NCI-H226 (cell line): ENCODE measurements around the gene HOXA4.
A peak's percentile ranks its signal among the peaks of the same experiment; 100 is the strongest.

ENCODE experiments used
- DNase-seq: peaks from one replicate; pipeline ENCODE4 v3.0.0-alpha.2; 2015

The HOXA4 gene

DNA sequence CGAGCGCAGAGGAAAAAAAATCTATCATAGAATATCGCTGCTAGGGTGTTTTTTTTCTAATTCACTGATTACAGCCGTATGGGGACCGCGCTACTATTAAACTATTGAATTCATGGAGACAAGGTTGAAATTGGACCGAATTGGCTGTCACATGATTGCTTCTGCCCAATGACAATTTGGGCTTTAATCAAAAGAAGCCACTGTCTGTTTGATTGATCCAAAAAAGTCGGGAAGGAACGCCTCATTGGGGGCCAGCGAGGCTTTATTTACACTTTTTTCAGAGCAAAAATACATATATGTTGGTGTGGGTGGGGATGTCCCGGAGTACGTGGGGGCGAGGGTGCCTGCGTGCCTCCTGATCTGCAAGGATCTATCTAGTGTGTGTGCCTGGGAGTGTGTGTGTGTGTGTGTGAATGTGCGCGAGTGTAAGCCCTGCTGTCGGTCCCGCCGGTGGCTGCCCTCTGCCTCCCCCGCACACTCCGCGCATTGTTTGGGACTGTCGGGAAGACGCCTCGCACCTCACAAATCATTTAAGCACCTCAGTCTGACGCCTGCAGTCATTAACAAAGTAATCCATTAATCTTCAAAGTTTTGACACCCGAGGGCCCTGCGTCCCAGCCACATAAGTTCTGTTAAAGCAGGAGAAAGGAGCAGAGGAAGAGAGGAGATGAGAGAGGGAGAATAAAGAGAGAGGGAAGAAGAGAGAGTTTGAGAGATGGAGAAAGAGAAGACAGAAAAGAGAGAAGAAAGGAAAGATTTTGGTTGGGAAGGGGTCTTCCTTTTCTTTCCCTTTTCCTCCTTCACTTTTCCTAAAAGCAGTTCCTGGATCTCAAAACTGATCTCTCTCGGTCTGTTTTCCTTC is 27.7 kb downstream of the HOXA4 start, which contains the start of gene HOXA2:
HOXA2 (minus strand) TSS at position 103 of the 862 bp plus-strand sequence. CDS start 183 bp downstream, outside the sequence.
- DNase-seq: peak; percentile 92

DNA sequence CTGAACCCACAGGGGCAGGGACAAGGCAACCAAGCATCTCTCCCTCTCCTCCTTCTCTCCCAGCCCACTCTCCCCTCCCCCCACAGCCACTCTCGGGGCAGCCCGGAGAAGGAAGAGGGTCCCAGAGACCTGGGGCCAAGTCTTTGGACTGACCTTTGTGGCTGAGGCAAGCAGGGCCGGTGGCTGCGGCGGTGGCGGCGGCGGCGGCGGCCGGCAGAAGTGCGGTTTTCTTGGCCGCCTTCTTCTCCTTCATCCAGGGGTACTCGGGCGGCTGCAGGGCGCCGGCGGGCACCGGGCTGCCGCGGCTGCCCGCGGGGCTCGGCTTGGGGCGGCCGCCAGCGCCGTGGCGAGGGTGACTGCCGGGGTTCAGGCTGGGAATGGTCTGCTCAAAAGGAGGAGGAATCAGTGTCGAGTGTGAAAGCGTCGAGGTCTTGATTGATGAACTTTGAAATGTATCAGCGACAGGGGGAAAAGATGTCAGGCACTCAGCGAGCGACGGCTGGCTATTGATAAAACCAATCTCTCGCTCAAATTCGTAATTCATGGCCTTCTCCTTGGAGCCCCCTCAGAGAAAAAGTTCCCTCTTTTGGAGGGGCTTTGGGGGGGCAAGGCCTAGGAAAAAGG is 28.5 kb downstream of the HOXA4 start:
- no peak for DNase-seq

DNA sequence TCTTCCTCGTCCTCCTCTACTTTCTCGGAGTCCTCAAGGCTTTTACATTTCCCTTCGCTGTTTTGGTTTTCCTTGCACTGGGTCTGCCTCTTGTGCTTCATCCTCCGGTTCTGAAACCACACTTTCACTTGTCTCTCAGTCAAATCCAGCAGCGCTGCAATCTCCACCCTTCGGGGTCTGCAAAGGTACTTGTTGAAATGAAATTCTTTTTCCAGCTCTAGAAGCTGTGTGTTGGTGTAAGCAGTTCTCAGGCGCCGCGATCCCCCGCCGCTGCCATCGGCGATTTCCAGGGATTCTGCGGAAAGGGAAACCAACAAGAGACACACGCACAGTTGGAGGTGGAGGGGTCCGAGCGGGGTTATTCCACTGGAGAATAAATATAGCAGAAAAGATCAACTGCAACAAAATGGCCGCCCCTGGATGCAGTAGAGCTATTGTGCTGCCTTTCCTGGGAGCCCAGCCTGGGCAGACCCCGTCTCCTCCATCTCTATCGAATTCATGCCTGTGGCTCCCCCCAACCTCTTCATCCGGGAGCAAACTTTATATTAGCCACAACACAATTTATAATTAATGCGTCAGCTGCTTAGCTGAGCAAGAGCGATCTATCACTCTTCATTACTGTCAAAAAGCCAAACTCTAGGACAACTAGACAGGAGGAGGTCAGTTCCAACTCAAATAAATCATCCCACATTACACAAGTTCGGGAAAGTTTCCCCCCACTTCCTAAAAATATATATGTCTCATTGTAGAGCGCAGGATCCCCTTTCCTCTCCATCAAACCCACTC is 29.2 kb downstream of the HOXA4 start:
- peak; percentile 84 for DNase-seq

DNA sequence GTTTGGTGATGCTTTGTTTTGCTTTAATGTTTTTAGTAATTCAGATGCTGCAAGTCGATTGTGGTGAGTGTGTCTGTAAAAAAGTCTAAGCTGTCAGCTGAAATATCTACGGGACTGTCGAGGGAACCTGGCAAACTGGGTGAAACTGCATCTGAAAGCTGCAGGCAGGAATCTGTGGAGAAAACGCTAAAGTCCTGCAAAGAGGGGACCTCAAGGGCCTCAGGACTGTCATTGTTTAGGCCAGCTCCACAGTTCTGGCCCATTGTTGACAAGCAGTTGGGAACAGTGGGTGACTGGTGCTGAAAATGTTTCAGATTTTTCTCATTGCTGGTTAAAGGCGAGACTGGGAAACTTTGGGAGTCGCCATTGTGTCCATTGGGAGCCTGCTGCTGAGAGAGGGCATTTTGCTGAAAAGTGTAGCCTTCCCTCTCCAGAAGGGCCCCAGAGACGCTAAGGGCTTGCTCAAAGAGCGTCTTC is 29.8 kb downstream of the HOXA4 start:
- no peak for DNase-seq

DNA sequence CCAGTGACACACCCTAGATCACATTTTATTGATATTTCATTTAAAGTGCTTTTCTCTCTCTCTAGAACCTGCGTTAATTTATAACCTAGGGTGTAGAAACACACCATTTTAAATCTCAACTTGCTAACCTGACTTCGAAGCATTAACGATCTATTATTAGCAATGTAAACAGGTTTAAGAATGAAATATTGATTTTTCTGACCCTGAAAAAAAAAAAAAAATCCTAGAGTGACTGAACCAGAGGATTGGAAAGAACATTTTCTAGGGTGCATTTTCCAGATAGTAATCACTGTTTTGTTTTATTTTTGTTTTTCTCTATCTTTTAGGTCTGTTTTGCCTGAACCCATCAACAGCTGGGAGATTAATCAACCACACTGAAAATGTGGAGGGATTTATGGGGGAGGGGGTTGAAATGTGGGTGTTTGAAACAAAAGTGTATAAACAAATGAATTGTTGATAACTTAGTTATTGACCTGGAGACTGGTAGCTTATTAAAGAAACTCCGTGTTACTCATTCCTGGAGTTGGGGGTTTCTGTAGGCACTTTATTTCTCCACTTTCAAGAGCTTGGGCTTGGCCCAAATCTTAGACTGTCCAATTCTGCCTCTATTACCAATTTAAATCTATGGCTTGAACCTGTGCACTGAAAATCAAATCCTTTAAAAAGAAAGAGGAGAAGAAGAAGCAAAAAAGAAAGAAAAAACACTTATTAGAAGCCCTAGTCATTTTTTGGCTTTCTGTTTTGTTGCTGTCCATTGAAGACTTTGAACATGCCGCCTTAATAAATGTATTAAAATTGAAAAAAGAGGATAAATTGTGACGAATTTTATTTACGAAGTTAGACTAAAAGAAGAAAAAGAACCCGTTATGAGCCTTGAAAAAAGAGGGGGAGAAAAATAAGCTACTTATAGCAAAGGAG is 30.8 kb downstream of the HOXA4 start:
- no peak for DNase-seq

DNA sequence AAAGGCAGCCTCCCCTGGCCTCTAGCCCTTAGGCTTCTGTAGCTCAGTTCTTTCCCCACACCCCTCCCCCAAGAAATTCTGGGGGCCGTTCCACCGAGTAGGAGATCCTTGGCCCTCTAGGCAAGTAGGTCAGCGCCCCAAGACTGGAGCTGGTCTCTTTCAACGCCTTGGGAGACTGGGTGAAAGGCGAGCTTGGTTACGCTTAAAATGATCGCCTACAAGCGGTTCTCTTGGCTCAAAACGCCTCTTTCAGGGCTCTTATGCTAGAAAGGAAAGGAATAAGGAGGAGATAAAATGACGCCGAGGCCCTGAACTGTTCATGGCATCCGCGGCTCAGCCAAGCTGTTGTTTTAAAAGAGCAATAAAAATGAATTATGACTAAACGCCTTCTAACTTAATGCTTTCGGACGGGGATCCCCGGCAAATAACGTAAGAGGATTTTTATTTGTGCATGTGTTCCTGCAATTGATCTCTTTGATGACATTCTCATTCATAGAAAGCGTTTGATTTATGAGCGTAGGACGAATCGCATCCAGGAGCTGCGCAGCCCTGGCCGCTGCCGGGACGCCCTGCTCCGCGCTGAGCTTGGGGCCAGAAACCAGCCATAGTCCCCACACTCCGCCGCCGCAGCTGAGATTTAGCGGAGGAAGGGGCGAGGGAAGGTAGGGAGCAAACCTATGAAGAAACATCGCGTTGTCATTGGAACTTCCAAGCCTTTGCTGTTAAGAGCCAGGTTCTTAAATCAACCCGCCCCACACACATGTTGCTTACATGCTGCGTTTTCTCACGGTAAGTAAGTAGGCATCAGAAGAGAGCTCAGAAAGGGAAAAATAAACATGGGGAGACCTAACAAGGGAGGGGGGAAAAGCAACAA is 31.7 kb downstream of the HOXA4 start:
- peak; percentile 67 for DNase-seq

DNA sequence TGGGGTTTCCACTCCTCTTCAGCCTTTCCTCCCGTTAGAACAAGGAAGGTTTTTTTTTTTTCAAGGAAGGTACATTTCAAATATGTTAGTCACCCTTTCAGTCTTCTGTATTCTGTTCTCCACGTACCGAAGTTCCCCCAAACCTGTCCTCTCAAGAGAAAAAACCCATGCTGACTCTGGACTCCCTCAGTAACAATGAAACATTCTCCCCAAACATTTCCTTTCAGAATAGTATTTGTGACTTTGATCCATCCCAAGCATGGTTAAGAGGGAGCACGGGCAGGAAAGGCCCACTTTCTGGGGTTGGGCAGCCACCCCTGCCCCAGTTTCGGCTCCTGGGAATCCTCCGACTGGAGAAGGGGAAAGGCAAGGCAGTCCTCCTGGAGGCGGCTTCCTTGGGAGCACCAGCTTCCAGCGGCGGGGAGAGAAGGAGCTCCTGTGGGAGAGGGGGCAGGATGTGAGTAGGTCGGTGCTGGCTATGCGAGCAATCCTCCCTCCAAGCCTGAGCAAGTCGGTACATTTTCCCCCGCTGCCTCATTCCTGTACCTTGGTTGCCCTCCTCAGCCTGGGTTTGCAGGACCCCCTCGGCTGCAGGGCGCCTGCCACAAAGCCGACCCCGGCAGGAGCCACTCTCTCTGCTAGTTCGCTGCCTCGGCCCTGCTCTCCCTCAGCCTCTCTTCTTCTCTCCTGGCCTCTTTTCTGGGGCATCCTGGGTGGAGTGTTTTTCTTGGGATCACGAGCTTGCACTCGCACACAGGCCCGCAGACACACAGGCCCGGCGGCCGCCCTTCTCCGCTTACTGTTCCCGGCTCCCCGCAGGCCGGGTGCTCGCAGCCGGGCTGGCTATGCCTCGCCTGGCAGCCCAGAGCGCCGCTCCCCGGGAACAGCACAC is 32.6 kb downstream of the HOXA4 start:
- DNase-seq: peak; percentile 63

DNA sequence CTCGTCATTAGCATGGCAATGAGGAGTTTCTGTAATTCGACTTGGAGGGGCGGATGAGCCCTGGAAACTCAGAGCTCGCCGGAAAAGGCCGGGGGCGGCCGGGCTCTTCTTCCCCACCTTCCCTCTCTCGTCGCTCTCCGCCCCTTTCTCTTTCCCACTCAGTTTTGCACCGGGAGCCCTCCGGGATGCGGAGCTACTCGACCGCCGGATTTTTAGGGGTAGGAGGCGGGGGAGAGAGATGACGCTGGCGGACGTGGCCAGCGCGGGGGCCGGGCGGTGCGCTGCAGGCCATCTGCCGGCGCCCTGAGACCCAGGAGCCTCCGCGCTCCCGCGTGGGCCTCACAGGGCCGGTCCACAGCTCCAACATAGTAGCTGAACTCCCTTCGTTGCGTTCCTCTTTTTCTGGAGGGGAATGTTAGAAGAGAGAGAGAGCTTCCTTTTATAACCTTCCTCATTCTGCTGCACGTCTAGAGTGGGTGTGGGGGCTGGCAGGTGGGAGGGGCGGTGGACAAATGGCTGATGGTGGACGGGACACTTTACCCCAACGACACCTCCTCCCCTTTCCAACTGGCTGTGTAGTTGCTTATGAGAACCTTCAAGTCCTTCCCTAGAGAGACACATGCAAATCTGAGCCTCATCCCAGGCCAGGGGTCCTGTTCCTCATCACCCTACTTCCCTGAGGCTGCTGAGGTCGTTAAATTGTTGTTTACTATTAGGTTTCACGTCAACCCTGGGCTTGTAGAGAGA is 33.6 kb downstream of the HOXA4 start:
- DNase-seq: peak; percentile 76

DNA sequence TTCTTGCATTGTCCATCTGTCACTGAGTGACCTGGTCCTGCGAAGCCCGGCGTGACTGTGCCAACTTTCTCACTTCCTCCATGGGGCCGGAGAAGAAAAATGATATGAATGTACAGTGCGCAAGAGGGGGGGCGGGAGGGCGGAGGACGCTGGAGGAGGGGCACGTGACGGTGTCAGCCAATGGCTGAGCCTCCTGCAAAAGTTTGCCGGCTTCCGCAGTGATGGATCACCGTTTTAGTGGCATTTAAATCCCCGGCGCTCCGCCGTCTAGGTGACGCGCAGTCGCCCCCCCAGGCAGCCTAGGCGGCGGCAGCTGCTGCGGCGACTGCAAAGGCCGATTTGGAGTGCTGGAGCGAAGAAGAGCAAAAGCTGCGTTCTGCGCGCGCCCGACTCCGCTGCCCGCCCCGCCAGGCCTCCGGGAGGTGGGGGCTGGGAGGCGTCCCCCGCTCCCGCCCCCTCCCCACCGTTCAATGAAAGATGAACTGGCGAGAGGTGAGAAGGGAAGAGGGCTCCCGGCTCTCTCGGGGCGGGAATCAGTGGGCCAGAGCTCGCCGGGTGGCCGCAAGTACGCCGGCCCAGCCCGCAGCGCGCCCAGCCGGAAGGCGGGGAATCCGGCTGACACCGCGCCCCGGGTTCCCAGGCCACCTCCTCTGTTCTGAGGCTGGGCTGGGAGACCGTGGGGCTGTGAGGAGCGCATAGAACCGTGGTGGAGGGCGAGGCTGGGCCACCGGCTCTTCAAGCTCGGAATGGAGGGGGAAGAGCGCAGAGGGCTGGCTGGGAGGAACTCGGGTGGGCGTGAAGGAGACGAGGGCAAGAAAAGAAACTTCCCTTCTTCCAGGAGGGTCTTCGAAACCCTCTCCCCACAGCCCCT is 34.4 kb downstream of the HOXA4 start, which contains the start of gene HOXA1:
HOXA1 (minus strand) TSS at position 104 of the 871 bp plus-strand sequence; CDS start at position 16, 88 bp downstream.
- peak; percentile 98 for DNase-seq

DNA sequence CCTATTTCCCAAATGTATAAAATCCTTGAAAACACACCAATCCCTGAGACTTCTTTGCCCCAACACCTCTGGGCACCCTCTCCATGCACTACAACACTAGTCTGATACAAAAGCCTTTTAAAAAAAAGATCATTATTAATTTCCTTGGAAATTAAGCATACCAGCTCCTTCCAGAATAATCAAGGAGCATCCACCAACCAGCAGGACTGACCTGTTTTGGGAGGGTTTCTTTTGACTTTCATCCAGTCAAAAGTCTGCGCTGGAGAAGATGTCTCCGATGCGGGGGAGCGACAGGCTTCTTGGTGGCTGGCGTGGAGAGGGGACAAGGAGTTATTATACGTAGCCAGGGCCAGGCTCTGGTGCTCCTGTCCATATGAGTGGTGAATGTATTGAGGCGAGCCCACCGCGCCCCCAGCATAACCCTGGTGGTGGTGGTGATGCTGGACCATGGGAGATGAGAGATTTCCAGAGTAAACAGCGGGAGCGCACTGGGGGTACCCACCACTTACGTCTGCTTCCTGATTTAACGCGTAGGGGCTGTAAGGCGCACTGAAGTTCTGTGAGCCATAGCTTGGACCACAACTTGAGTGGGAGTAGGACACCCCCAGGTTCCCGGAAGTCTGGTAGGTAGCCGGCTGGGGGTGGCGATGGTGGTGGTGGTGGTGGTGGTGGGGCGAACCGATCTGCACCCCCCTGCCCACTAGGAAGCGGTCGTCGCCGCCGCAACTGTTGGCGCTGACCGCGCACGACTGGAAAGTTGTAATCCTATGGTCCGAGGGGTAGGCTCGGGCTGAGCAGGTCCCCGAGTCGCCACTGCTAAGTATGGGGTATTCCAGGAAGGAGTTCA is 35.3 kb downstream of the HOXA4 start:
- no peak for DNase-seq

DNA sequence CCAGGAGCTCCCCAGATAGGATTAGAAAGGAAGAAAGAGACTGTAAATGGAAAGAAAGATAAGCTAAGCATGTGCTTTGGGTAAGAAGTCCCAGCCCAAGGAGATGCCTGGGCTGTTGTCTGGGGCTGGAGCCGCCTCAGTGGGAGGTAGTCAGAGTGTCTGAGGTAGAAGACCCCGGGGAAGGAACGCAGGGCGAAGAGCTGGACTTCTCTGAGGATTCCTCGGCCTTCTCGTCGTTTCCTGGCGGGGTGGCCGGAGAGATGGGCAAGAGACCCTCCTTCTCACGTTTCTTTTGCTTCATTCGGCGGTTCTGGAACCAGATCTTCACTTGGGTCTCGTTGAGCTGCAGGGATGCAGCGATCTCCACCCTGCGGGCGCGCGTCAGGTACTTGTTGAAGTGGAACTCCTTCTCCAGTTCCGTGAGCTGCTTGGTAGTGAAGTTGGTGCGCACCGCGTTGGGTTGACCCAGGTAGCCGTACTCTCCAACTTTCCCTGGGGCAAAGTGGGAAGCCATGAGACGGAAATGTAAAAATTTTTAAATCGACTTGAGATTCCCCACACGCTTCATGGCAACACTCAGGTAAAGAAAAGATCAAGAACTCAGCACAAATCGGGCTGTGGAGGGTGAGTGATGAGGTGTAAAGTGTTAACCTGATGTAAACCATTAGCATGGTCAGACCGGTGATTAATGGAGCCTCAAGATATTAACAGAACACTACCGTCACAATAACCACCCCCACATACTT is 36.1 kb downstream of the HOXA4 start:
- DNase-seq: no peak

DNA sequence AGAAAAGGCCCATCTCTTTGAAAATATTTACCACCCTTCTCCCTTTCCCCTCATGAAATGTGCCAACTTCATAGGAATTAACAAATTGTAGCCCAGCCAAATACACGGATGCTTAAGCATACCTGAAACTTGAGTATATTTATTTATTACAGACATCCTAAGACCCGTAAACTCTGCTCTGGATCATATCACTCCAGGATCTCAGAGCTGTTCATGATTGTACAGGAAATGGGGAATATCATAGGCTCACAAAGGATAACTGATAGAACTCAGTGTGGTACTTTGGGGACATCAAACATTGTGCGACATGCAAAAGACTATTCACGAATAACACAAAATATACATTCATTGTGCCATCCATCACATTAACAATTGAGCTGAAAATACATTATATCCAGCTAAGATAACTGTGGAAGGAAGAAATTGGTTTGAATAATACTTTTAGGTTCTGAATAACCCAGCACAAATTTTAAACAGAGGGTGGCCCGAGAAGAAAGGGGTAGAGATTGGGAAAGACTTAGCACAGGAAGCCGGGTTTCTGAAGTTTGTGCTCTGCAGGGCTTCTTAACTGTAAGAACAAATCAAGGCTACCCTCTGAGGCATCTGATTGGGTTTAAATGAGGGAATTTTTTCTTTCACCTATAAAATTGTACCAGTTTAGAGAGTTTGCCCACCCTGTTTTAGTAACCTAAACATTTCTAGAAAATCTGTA is 37.2 kb downstream of the HOXA4 start:
- DNase-seq: no peak

DNA sequence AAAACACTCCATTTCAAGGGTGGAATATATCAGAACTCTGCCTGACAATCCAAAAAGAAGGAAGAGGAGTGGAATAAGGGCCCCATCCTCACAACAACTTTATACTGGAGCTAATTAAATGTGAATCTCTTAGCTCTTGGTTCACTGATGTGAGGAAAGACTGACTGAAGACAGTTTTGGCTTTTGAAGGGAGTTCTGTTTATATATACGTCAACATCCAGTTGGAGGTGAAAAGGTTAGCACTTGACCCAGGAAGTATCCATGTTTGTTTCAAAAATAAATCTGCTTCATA is 37.8 kb downstream of the HOXA4 start:
- DNase-seq: no peak

DNA sequence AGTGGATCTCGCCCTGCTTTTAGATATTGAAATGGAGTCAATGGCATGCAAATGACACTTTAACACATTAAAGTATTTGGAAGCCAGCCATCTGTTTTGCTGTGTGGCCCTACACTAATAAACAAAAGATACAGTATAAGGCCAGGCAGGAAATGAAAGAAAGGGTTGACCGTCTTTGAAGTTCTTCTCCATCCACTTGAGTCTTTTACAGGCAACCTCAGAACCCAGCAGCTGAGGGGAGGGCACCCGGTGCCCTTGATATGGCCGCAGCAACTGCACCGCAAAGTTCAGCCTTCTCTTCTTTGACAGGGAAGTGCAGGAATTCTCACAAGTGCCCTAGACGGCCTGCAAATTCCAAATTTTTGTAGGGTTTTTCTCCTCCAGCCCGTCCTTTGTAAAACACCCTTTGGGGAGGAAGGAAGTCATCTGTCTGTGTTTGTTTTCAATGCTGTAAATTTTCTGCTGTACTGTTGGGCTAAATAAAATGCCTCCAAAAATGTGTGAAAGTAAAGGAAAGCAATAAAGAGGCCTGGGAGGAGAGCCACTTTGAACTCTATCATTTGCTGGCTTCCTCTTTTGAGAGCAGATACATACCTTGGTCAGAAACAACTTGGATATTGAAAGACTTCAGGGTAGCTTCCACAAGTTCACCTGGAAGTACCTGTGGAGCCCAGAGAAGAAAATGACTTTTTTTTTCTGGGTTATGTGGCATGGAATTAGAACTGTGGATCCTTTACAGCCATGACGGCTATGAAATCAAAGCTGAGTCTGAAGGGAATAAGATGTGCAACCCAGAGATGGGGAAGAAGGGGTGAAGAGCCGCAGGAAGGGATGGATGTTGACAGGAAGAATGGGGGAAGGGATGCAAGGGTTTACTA is 38.4 kb downstream of the HOXA4 start:
- DNase-seq: no peak

DNA sequence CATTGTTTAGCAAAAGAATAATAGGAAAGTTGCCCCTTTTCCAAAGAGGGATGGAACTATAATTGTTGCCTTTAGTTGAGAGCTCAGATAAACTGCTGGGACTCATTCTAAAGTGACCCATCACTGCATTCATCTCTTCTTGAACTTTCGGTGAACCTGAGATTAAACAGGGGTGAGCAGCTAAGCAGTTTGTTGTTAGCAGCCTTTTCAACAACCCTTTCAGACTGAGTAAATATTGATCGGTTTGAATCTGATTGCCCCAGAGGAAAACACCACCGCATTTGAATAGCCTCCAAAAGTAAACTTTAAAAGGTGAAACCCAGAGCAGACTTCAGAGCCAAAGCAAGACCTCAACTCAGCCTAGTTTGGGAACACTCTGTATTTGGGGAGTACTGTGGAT is 39.5 kb downstream of the HOXA4 start:
- no peak for DNase-seq
